Endothelial cell of umbilical vein (primary cell): Measurements from ENCODE around the gene RIMKLB. TPM values are rescaled to one million over a fixed set of nuclear protein-coding genes. Genes with fewer than 3 reads are reported as not detected.

Experiments used
- BruUV-seq: library from RNA; stranded (reverse); fragments of 400-500 nt; replicated peaks from 2 replicates; lab custom pipeline; 2021; lab: Mats Ljungman, UMichigan
- CTCF ChIA-PET: fragments of 300-600, 350-600 bp; sonication (Branson Sonifier 250); formaldehyde crosslinking; loops from one replicate; lab custom pipeline; 2021; ENCODE audit warnings: antibody characterized with exemption, inconsistent platforms; lab: Charles Lee
- POLR2A ChIA-PET: fragments of 300-600, 350-600 bp; sonication (Branson Sonifier 250); formaldehyde crosslinking; loops from one replicate; lab custom pipeline; 2021; ENCODE audit warnings: antibody characterized with exemption, inconsistent platforms; lab: Charles Lee
- DNase-seq: peaks from one replicate; pipeline ENCODE4 v3.0.0-alpha.2; 2011; ENCODE audit warnings: low read depth, low spot score
- FAIRE-seq: peaks from 2 replicates; lab custom pipeline; 2011; peaks lifted over from hg19 to GRCh38; lab: Jason Lieb, UNC
- H2AFZ ChIP-seq: 2 replicates; pipeline ENCODE4 v1.6.0; 2012; ENCODE audit warnings: low read depth, low read length, control low read depth, inconsistent platforms
- H3K27ac ChIP-seq: 2 replicates; pipeline ENCODE4 v1.5.1; 2011; ENCODE audit warnings: low read depth, mild to moderate bottlenecking, control low read depth, low read length, moderate library complexity; ENCODE audit not compliant: insufficient read depth
- H3K27me3 ChIP-seq, 2 experiments: 2 replicates each; pipeline versions ENCODE4 v1.6.0 to v1.6.1; 2011; ENCODE audit warnings: low read length in 2 of 2, mixed read lengths in 1 of 2; ENCODE audit not compliant: control insufficient read depth in 2 of 2, insufficient read depth in 2 of 2
- H3K36me3 ChIP-seq, 2 experiments: 2 replicates in 1 of 2; 3 replicates in 1 of 2; pipeline ENCODE4 v1.5.1; 2011; ENCODE audit warnings: low read length in 2 of 2, mild to moderate bottlenecking in 1 of 2, moderate library complexity in 1 of 2; ENCODE audit not compliant: control insufficient read depth in 2 of 2, insufficient read depth in 2 of 2; ENCODE audit errors: extremely low read depth in 1 of 2
- H3K4me1 ChIP-seq: 3 replicates; pipeline ENCODE4 v1.5.1; 2011; ENCODE audit warnings: mild to moderate bottlenecking, low read length; ENCODE audit not compliant: control insufficient read depth, insufficient read depth; ENCODE audit errors: extremely low read depth
- H3K4me2 ChIP-seq: 2 replicates; pipeline ENCODE4 v1.6.1; 2011; ENCODE audit warnings: low read length, control low read depth, mixed read lengths; ENCODE audit not compliant: insufficient read depth
- H3K4me3 ChIP-seq, 3 experiments: fragments of 200-600 bp in 1 of 3; sonication (generic), shearing (Covaris generic) in 1 of 3; replicated peaks in 1 of 3; 2 replicates each; pipeline ENCODE4 v1.5.1; 2011 to 2016; ENCODE audit warnings: control low read depth in 3 of 3, low read length in 3 of 3, mild to moderate bottlenecking in 2 of 3, inconsistent platforms in 1 of 3, low read depth in 1 of 3, moderate library complexity in 1 of 3; ENCODE audit not compliant: insufficient read depth in 1 of 3
- H3K79me2 ChIP-seq: 2 replicates; pipeline ENCODE4 v1.6.0; 2012; ENCODE audit warnings: low read length, inconsistent platforms; ENCODE audit not compliant: control insufficient read depth, insufficient read depth
- H3K9ac ChIP-seq: replicated peaks from 2 replicates; pipeline ENCODE3; 2011; ENCODE audit warnings: low read length, control low read depth; ENCODE audit not compliant: insufficient read depth; ENCODE audit errors: extremely low read depth
- H3K9me1 ChIP-seq: replicated peaks from 3 replicates; pipeline ENCODE4 v1.6.0; 2011; ENCODE audit warnings: mild to moderate bottlenecking, low read length; ENCODE audit not compliant: control insufficient read depth, insufficient read depth; ENCODE audit errors: extremely low read depth
- H3K9me3 ChIP-seq: replicated peaks from 2 replicates; pipeline ENCODE4 v1.5.1; 2012; ENCODE audit warnings: low read length, inconsistent platforms; ENCODE audit not compliant: control insufficient read depth, insufficient read depth
- H4K20me1 ChIP-seq: replicated peaks from 2 replicates; pipeline ENCODE3; 2011; ENCODE audit warnings: mild to moderate bottlenecking, low read length; ENCODE audit not compliant: control insufficient read depth, insufficient read depth; ENCODE audit errors: extremely low read depth
- EZH2 ChIP-seq: IDR thresholded peaks from 2 replicates; pipeline ENCODE4 v1.6.1; 2012; ENCODE audit warnings: borderline replicate concordance, low read depth, mild to moderate bottlenecking, moderate library complexity, low read length, inconsistent platforms; ENCODE audit not compliant: severe bottlenecking
- FOS ChIP-seq: IDR thresholded peaks from 2 replicates; pipeline ENCODE4 v1.6.1; 2011; ENCODE audit warnings: mild to moderate bottlenecking, low read length, moderate library complexity, borderline replicate concordance; ENCODE audit not compliant: insufficient read depth
- GATA2 ChIP-seq: IDR thresholded peaks from 2 replicates; pipeline ENCODE4 v1.7.0; 2011; ENCODE audit warnings: low read depth, mild to moderate bottlenecking, moderate library complexity, mixed read lengths, low read length; ENCODE audit not compliant: insufficient read length, insufficient read depth
- JUN ChIP-seq: IDR thresholded peaks from 2 replicates; pipeline ENCODE4 v1.6.1; 2011; ENCODE audit warnings: borderline replicate concordance, low read depth; ENCODE audit not compliant: insufficient read length, insufficient read depth
- MYC ChIP-seq: IDR thresholded peaks from one replicate; pipeline ENCODE4 v1.6.1; 2011; ENCODE audit warnings: mild to moderate bottlenecking, low read depth, low read length
- POLR2A ChIP-seq: IDR thresholded peaks from 2 replicates; pipeline ENCODE4 v1.6.1; 2012; ENCODE audit warnings: low read depth, mild to moderate bottlenecking, control low read depth, low read length
- POLR2AphosphoS5 ChIP-seq: IDR thresholded peaks from 2 replicates; pipeline ENCODE4 v1.6.1; 2012; ENCODE audit warnings: low read depth, mild to moderate bottlenecking, control low read depth, low read length, moderate library complexity; ENCODE audit not compliant: insufficient read depth
- dilution Hi-C: fragments of 300-500 bp; cut with MboI; formaldehyde crosslinking; loops from one replicate; pipeline ENCODE4 v1.15.0; 2019; ENCODE audit warnings: low sequenced_read_pairs; ENCODE audit not compliant: extremely low pct_ligation_motif_present
- intact Hi-C: fragments of 100-400 bp; cut with micrococcal nuclease; formaldehyde crosslinking; loops from one replicate; pipeline ENCODE4 v1.10.0; 2022
- polyA plus RNA-seq, 4 experiments: library from polyadenylated mRNA; depleted of rRNA in 3 of 4; stranded (reverse) in 3 of 4; unstranded in 1 of 4; fragments of >200 nt; gene quantifications; 2 replicates each; pipeline versions ENCODE4 v1.2.1 to v1.2.3, GENCODE V29; 2011 to 2012; ENCODE audit warnings: missing spikeins in 1 of 4
- total RNA-seq: library from RNA; stranded (reverse); gene quantifications from 2 replicates; pipeline ENCODE4 v1.2.3, GENCODE V29; 2021
- TF ChIP-seq, protein P1 (sequence below): IDR thresholded peaks from 2 replicates; pipeline ENCODE4 v1.6.1; 2011; ENCODE audit not compliant: insufficient read depth, insufficient read length
- TF ChIP-seq, protein P2 (sequence below), 2 donors: IDR thresholded peaks; 1 replicate in 1 of 2; 2 replicates in 1 of 2; pipeline ENCODE4 v1.5.1; 2011; ENCODE audit warnings: low read length in 2 of 2, mild to moderate bottlenecking in 2 of 2, moderate library complexity in 2 of 2, control low read depth in 1 of 2, inconsistent platforms in 1 of 2, low read depth in 1 of 2; ENCODE audit not compliant: insufficient read depth in 1 of 2; ENCODE audit errors: extremely low read depth in 1 of 2

The RIMKLB gene
- total and polyA plus RNA-seq, 2 donors (not counting 3 experiments of a cell fraction or from before 2014, with no cell fraction given), result 35.5 to 64.3 TPM

DNA sequence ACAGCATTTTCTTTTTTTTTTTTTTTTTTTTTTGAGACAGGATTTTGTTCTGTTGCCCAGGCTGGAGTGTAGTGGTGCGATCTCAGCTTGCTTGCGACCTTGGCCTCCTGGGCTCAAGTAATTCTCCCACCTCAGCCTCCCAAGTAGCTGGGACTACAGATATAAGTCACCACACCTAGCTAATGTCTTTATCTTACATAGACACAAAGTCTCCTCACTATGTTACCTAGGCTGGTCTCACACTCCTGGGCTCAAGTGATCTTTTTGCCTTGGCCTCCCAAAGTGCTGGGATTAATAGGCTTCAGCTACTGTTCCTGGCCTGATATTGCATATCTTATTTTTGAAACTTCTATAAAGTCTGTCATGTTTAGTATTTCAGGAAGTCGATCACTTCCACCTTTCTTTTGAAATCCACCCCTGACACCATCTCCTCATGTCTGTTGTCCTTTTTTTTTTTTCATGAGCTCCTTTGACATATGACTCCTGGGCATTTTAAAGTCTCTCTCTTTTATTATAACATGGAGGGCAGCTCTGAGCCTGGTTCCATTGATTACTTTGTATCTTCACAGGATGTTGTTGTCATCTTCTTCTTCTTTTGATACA lies 118.8 kb downstream of the RIMKLB start:
- no peak overlapping the region for H3K27ac ChIP-seq
- no peaks in the 10 kb centered on the region for H3K27me3 ChIP-seq
- no peaks in the 10 kb centered on the region for H3K79me2 ChIP-seq
- no peaks in the 10 kb centered on the region for H3K4me1 ChIP-seq
- H3K4me2 ChIP-seq, result no peak overlapping the region
- DNase-seq, result no peak
- H3K9me3 ChIP-seq, result no peaks in the 10 kb centered on the region
- BruUV-seq, result no TSS peak
- intact Hi-C loops, result no loop called here
- dilution Hi-C loops, result no loop called here
- no peak overlapping the region for H3K4me3 ChIP-seq
- no peak for FAIRE-seq
- H4K20me1 ChIP-seq, result no peaks in the 10 kb centered on the region
- POLR2A ChIA-PET, result no interaction called here
- no peaks in the 10 kb centered on the region for H3K36me3 ChIP-seq
- H3K9ac ChIP-seq, result no peak overlapping the region
- CTCF ChIA-PET, result interaction anchor here (0.6 to 2.1 kb wide), 7 partner anchors 31 to 273 kb away, joined by 3 to 9 read pairs (median 4); no protein-coding TSS in a partner anchor
- H2AFZ ChIP-seq, result no peak overlapping the region
- TF ChIP-seq GATA2 (no peak), POLR2AphosphoS5 (no peak), MYC (no peak), FOS (no peak), POLR2A (no peak), EZH2 (no peak), JUN (no peak)
- TF ChIP-seq, protein P1, sequence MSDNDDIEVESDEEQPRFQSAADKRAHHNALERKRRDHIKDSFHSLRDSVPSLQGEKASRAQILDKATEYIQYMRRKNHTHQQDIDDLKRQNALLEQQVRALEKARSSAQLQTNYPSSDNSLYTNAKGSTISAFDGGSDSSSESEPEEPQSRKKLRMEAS, result no peak
- TF ChIP-seq, protein P2, sequence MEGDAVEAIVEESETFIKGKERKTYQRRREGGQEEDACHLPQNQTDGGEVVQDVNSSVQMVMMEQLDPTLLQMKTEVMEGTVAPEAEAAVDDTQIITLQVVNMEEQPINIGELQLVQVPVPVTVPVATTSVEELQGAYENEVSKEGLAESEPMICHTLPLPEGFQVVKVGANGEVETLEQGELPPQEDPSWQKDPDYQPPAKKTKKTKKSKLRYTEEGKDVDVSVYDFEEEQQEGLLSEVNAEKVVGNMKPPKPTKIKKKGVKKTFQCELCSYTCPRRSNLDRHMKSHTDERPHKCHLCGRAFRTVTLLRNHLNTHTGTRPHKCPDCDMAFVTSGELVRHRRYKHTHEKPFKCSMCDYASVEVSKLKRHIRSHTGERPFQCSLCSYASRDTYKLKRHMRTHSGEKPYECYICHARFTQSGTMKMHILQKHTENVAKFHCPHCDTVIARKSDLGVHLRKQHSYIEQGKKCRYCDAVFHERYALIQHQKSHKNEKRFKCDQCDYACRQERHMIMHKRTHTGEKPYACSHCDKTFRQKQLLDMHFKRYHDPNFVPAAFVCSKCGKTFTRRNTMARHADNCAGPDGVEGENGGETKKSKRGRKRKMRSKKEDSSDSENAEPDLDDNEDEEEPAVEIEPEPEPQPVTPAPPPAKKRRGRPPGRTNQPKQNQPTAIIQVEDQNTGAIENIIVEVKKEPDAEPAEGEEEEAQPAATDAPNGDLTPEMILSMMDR (IDR thresholded peaks at IDR 0.05; ENCODE audit: extremely low read depth in 1 of 2, insufficient read depth in 1 of 2, low read depth in 1 of 2, low read length in 2 of 2), result no peak
- no peaks in the 10 kb centered on the region for H3K9me1 ChIP-seq
